GM12801 (cell line): ENCODE results near the gene NDUFV1.

Source experiments
- CTCF ChIP-seq: IDR thresholded peaks from one replicate; pipeline ENCODE4 v1.5.1; 2011; ENCODE audit warnings: control low read depth; ENCODE audit not compliant: insufficient read length; ENCODE audit errors: extremely low read depth

Gene NDUFV1

GRCh38 chr11:67606492-67607295 is at the start of gene NDUFV1:
Gene NDUFV1, plus strand, starts transcription at chr11:67606936. Its CDS starts 69 bp downstream, at chr11:67607005.
- TF ChIP-seq CTCF: no peak

DNA sequence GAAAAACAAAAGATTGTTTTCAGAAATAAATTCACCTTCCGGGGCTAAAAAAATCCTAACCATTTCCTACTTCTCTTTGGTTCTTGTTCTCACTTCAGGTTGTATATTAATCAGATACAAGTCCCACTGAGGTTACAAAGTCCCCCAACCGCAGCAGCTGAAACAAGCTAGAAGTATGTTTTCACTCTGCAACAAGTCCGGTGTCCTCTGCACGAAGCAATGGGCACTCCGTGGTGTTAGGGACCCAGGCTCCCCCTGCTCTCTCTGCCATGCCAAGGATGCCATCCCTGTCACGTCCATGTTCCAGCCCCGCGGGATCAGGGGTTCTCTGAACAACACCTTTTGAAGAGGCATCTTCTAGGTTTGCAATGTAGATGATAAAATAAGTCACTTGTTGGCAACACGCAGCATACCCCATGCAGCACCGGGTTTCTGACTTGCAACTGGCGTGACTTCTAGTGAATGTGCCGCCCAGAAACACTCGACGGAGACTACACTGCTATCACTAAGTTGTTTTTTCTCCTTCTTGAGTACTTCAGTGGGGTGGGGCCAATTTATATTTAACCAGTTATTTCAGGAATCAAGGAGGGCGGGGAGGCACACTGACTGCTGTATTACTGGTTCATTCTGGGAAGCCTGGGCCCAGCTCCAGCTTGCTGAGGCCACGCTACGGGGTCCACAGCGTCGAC is 48.5 kb upstream of the NDUFV1 start:
- no peak for TF ChIP-seq CTCF

DNA sequence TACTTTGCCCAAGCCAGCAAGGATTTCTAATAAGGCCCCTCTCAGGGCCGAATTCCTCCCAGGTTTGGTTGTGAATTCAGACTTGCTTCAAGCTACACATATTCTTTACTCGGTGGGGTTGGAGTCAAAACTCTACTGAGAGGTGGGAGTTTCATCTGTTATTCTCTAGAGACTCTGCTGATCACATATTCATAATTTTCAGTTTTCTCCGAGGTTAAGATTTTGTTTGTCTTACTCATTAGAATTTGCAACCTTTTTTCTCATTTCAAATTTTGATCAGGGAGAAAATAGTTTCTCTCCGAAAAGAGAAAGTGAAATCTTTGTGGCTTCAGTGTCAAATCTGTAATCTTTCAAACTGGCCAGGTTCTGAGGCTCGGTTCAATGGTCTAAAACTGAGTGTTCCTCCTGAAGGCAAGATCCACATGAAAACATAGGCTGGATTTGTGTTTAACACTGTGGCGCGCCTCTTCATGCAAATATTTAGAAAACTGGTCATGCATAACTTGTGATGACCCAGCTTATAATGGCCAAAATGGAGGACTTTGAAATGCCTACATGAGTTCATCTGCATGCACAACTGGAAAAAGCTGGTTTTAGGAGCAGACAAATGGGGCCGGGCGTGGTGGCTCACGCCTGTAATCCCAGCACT is 44.6 kb upstream of the NDUFV1 start:
- TF ChIP-seq CTCF: no peak

GRCh38 chr11:67562963-67563704 is 43.6 kb upstream of the NDUFV1 start:
- no peak for TF ChIP-seq CTCF

GRCh38 chr11:67564230-67564629 is 42.5 kb upstream of the NDUFV1 start:
- no peak for TF ChIP-seq CTCF

- TF ChIP-seq CTCF: no peak
Observed at GRCh38 chr11:67571443-67571842, 35.3 kb upstream of the NDUFV1 start.

DNA sequence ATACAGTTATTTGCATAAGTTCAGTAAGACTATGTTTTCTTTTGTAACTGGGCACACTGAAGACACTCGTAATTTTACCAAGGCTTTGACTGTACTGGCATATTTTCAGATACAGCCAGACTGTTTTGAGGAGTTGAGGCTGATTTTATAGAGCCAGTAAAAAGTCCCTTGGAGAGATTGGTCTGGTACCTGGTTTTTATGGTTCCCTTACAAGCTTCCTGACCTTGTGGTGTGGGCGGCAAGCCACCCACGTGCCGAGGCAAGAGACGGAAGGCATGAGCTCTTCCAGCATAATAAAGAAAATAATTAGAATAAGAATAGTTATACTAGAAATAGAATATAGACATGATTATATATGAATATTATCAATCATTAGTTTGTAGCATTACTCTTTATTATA is 34.4 kb upstream of the NDUFV1 start:
- TF ChIP-seq CTCF: no peak
